ENCODE results near the gene CEP128. TPM values are rescaled to one million over a fixed set of nuclear protein-coding genes. Genes with fewer than 3 reads are reported as not detected.

CEP128 gene
- polyA plus RNA-seq, 3 donors from 2014 or later = 1.6 to 5.0 (median 2.0) TPM

DNA sequence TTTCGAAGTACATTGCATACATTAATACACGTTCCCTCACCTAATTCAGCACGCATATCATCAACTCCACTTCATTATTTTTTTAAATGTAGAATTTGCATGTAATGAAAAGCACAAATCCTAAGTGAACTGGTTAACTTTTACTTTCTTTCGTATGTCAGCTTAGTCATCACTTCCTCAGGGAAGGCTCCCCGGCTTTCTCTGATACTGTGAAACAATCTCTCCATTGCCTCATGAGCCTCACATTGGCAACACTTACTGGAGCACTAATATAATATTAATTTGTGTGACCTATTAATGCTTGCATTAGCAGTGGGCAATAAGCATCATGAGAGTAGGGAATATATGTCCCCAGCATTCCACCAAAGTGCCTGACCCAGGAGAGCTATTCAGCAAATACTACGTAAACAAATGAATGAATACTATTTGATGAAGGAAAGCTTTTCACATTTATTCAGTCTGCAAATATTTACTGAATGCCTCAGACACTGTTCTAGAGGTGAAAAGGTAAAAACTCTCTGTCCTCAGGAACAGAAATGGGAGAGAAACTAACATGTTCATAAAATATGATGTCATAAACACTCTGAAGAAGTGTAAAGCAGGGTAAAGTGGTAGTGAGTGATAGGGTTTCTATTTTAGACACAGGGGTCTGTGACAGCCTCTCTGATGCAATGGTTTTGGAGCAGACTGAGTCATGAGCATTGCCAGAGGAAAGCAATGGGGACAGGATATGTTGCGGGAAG lies 402.7 kb downstream of the CEP128 start:
- Mint-ChIP-seq H3K27me3 (ENCODE audit: low read depth in 3 of 3) (peaks cover 0 to 2% (median 0%) of the 10 kb centered on the region in 3 donors), H3K4me3 (no peak overlapping the region), H3K27ac (no peak overlapping the region), H3K4me1 (no peaks in the 10 kb centered on the region), H3K36me3 (peaks cover 3 to 13% (median 4%) of the 10 kb centered on the region in 3 donors), H3K9me3 (peaks cover 2 to 42% (median 23%) of the 10 kb centered on the region in 6 donors)
- no peak for DNase-seq

- H3K36me3 Mint-ChIP-seq = peaks cover 3 to 13% (median 4%) of the 10 kb centered on the region in 3 donors
- no peak overlapping the region for H3K27ac Mint-ChIP-seq
- no peaks in the 10 kb centered on the region for H3K4me1 Mint-ChIP-seq
- H3K9me3 Mint-ChIP-seq = peaks cover 2 to 42% (median 25%) of the 10 kb centered on the region in 6 donors
- H3K4me3 Mint-ChIP-seq = no peak overlapping the region
- DNase-seq = no peak
- H3K27me3 Mint-ChIP-seq (ENCODE audit: low read depth in 3 of 3) = peaks cover 0 to 2% (median 0%) of the 10 kb centered on the region in 3 donors
Measured at GRCh38 chr14:80537626-80538025, 403.9 kb downstream of the CEP128 start.

DNA sequence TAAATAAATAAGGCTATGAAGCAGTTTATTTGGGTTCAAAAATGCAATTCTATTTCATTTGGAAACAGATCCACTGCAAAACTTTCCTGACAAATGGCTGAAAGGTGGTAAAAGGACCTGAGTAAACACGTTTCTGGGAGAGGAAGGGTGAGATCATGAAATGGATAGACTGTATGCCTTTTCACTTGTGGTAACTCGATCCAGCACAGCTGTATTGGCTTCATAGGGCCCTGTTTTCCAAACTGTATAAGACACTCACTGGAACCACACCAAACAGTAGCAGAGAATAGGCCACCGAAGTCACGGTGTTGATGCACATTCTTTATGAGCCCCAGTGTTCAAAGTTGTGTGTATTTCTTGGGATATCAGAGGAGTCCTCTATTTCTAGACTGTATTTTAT lies 405.1 kb downstream of the CEP128 start:
- Mint-ChIP-seq H3K27me3 (ENCODE audit: low read depth in 3 of 3) (peaks cover 0 to 2% (median 0%) of the 10 kb centered on the region in 3 donors), H3K4me3 (no peak overlapping the region), H3K9me3 (peaks cover 2 to 37% (median 24%) of the 10 kb centered on the region in 6 donors), H3K27ac (no peak overlapping the region), H3K4me1 (no peaks in the 10 kb centered on the region), H3K36me3 (peaks cover under 1 to 13% (median 4%) of the 10 kb centered on the region in 3 donors)
- DNase-seq = no peak

DNA sequence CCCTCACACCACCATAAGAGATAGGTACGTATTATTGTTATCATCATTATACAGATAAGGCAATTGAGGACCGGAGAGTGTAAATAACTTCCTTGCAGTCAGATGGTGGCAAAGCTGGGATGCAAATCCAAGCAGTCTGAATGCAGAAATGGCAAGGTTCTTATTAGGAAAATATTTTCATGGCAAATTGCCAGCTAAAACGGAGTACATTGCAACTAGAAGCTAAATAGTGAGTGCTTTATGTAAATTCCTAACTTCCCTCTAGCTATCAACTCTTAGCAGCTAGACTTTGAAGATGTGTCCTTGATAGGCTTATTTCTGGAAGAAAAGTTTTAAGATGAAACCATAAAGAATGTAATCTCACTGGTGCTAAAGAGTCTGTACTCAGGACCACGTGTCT lies 406.4 kb downstream of the CEP128 start:
- no peak for DNase-seq
- Mint-ChIP-seq H3K4me3 (no peak overlapping the region), H3K27me3 (ENCODE audit: low read depth in 3 of 3) (peaks cover 0 to 2% (median 0%) of the 10 kb centered on the region in 3 donors), H3K27ac (no peak overlapping the region), H3K36me3 (peaks cover 5 to 18% (median 7%) of the 10 kb centered on the region in 3 donors), H3K4me1 (no peaks in the 10 kb centered on the region), H3K9me3 (peaks cover 2 to 27% (median 16%) of the 10 kb centered on the region in 6 donors)

- Mint-ChIP-seq H3K36me3 (peaks cover 11 to 57% (median 47%) of the 10 kb centered on the region in 3 donors), H3K27me3 (ENCODE audit: low read depth in 3 of 3) (no peaks in the 10 kb centered on the region), H3K27ac (no peak overlapping the region), H3K4me3 (no peak overlapping the region), H3K9me3 (peaks cover 0 to 12% (median 1%) of the 10 kb centered on the region in 6 donors), H3K4me1 (no peaks in the 10 kb centered on the region)
- no peak for DNase-seq
Measured at GRCh38 chr14:80523518-80524117, 417.9 kb downstream of the CEP128 start.

DNA sequence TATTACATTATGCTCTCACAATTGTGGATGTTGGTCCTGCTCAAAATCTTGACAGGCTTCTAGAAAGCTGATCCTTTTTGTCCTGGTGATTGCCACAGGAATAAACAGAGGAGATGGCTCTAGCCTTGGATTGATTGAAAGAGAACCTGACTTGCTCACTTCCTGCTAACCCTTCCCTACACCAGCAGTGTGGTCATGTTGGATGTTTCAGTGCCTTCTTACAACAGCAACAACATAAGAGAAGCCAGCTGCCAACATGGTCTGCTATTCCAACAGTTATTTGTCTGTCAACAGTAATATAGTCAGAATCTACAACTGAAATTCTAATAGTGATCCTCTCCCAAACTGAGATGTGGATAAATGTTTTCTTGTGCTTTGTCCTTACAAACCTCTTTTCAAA lies 418.6 kb downstream of the CEP128 start:
- Mint-ChIP-seq H3K27ac (no peak overlapping the region), H3K4me1 (no peaks in the 10 kb centered on the region), H3K4me3 (no peak overlapping the region), H3K27me3 (ENCODE audit: low read depth in 3 of 3) (no peaks in the 10 kb centered on the region), H3K36me3 (peaks cover 17 to 63% (median 47%) of the 10 kb centered on the region in 3 donors), H3K9me3 (peaks cover 0 to 18% (median 4%) of the 10 kb centered on the region in 6 donors)
- DNase-seq = no peak

- Mint-ChIP-seq H3K36me3 (peaks cover 21 to 67% (median 45%) of the 10 kb centered on the region in 3 donors), H3K4me1 (no peaks in the 10 kb centered on the region), H3K27ac (no peak overlapping the region), H3K9me3 (peaks cover 0 to 23% (median 4%) of the 10 kb centered on the region in 6 donors), H3K4me3 (no peak overlapping the region), H3K27me3 (ENCODE audit: low read depth in 3 of 3) (no peaks in the 10 kb centered on the region)
- no peak for DNase-seq
Measured at GRCh38 chr14:80522411-80522810, 419.1 kb downstream of the CEP128 start.

DNA sequence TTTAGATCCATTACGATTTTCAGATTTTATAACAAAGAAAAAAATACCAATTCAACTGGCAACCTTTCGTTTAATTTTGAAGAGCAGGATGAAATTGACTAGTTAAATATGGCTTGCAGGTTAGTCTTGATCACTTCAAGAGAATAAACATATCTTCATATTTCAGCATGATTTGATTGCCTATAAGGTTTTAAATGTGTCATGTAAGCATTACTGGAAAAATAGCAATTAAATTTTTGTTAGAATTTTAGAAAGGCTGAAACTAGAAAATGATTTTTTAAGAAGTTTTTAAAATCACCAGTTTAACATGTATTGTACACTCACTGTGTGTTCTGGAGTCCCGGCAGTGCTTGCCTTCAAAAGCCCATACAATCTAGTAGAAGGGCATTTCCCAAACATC lies 420.1 kb downstream of the CEP128 start:
- peaks cover 22 to 76% (median 50%) of the 10 kb centered on the region in 3 donors for H3K36me3 Mint-ChIP-seq
- H3K9me3 Mint-ChIP-seq = peaks cover 0 to 29% (median 4%) of the 10 kb centered on the region in 6 donors
- no peak overlapping the region for H3K27ac Mint-ChIP-seq
- H3K4me1 Mint-ChIP-seq = no peaks in the 10 kb centered on the region
- no peaks in the 10 kb centered on the region for H3K27me3 Mint-ChIP-seq (ENCODE audit: low read depth in 3 of 3)
- H3K4me3 Mint-ChIP-seq = no peak overlapping the region
- no peak for DNase-seq

DNA sequence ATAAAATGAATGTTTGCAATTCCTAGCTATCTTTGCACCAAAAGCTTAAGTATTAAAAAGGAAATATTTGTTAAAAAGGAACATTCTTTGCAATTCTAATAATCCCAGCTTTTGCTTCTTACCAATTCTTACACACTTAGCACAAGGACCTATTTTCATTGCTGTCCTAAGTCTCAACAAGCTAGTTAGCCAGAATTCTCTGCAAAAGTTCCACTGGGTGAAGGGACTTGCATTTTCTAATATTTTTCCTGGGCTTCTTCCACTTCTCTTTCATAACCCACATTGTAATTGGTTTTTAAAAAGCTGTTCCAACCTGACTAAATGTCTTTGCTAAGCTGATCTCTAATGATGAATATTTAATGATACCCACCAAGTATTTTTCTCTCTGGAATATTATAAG lies 422.5 kb downstream of the CEP128 start:
- Mint-ChIP-seq H3K27ac (no peak overlapping the region), H3K36me3 (peaks cover 18 to 58% (median 47%) of the 10 kb centered on the region in 3 donors), H3K4me1 (no peaks in the 10 kb centered on the region), H3K27me3 (ENCODE audit: low read depth in 3 of 3) (peaks cover 0 to 2% (median 0%) of the 10 kb centered on the region in 3 donors), H3K4me3 (no peak overlapping the region), H3K9me3 (peaks cover 7 to 41% (median 17%) of the 10 kb centered on the region in 6 donors)
- DNase-seq = no peak

GRCh38 chr14:80518173-80518572 lies 423.4 kb downstream of the CEP128 start:
- H3K4me3 Mint-ChIP-seq = no peak overlapping the region
- no peaks in the 10 kb centered on the region for H3K4me1 Mint-ChIP-seq
- H3K27ac Mint-ChIP-seq = no peak overlapping the region
- H3K36me3 Mint-ChIP-seq = peaks cover 26 to 57% (median 43%) of the 10 kb centered on the region in 3 donors
- H3K9me3 Mint-ChIP-seq = peaks cover 12 to 50% (median 25%) of the 10 kb centered on the region in 6 donors
- H3K27me3 Mint-ChIP-seq (ENCODE audit: low read depth in 3 of 3) = peaks cover 0 to 2% (median 0%) of the 10 kb centered on the region in 3 donors
- DNase-seq = no peak

DNA sequence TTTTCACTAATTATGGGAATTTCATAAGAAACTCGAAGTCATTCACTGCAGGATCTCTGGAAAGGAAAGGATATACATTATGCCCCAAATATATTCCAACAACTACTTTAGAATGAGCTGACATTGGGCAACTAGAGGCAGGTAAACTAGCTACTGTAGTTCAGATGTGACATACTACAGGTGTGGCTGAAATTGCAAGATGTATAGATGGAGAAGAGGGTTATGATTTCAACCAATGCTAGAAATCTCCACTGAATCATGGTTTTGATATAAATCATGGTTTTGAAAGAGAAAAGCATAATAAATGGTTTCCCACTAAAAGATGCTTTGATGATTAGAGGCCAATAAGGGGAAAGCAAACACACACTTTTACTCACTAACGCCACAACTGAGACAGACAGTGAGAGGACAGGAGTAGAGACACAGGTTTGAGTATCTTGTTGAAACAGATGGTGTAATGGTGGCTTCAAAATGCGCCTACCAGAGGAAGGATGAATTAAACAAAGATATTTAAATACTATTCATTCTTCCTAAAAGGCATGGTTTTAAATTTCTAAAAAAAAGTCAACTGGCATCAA lies 434.2 kb downstream of the CEP128 start:
- DNase-seq = no peak
- no peaks in the 10 kb centered on the region for H3K4me1 Mint-ChIP-seq
- no peak overlapping the region for H3K4me3 Mint-ChIP-seq
- H3K27ac Mint-ChIP-seq = no peak overlapping the region
- peaks cover 3 to 13% (median 8%) of the 10 kb centered on the region in 3 donors for H3K36me3 Mint-ChIP-seq
- H3K9me3 Mint-ChIP-seq = peaks cover 11 to 32% (median 16%) of the 10 kb centered on the region in 6 donors
- H3K27me3 Mint-ChIP-seq (ENCODE audit: low read depth in 3 of 3) = no peaks in the 10 kb centered on the region

DNA sequence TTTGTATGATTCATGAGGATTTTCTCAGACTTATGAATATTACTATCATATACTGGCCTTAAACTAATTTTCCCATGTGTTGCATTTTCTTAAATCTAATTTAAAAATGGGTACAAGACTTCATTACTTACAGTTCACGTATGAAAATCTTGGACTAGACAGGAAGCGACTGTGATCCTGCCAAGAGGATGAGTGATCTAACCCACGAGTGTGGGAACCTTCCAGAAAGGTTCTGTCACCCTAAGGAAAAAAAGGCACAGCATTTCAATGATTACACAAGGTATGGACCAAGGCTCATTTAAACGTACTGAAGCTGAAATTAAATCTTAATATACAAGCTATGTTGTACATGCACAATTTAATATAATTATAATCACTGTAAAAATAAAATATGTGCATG lies 436.8 kb downstream of the CEP128 start:
- Mint-ChIP-seq H3K36me3 (peaks cover 7 to 18% (median 17%) of the 10 kb centered on the region in 3 donors), H3K27ac (no peak overlapping the region), H3K4me1 (no peaks in the 10 kb centered on the region)

GRCh38 chr14:80498533-80498932 lies 443.0 kb downstream of the CEP128 start:
- Mint-ChIP-seq H3K27ac (no peak overlapping the region), H3K36me3 (peaks cover 4 to 16% (median 7%) of the 10 kb centered on the region in 3 donors), H3K4me3 (no peak overlapping the region), H3K4me1 (no peaks in the 10 kb centered on the region), H3K27me3 (ENCODE audit: low read depth in 3 of 3) (peaks cover 0 to 2% (median 0%) of the 10 kb centered on the region in 3 donors), H3K9me3 (peaks cover 0 to 9% (median 6%) of the 10 kb centered on the region in 6 donors)
- DNase-seq = no peak

More for the DNA sequence above, 436.8 kb downstream of the CEP128 start:
- DNase-seq = no peak
- peaks cover 8 to 26% (median 10%) of the 10 kb centered on the region in 6 donors for H3K9me3 Mint-ChIP-seq
- H3K4me3 Mint-ChIP-seq = no peak overlapping the region
- H3K27me3 Mint-ChIP-seq (ENCODE audit: low read depth in 3 of 3) = peaks cover 0 to 2% (median 0%) of the 10 kb centered on the region in 3 donors

DNA sequence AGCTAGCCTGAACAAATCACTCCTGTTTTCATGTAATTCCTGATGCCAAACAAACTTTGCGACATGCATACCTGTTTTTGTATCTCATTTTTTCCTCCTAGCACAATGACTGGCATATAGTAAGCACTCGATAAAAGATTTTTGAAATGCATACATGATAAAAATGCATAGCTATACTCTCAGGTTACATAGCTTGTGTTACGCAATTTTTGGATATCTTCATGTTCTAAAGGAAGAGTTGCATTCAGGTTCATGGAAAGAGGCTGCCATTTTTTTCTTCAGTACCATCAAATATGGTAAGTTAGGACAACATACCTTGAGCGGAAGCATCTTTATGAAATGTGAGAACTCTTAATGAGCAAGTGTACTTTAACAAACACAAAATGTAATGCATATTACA lies 445.4 kb downstream of the CEP128 start:
- DNase-seq = no peak
- Mint-ChIP-seq H3K4me1 (peaks cover 0 to 1% of the 10 kb centered on the region in 2 donors), H3K36me3 (peaks cover 0 to 8% (median 3%) of the 10 kb centered on the region in 3 donors), H3K4me3 (no peak overlapping the region), H3K27me3 (ENCODE audit: low read depth in 3 of 3) (peaks cover 0 to 1% (median 0%) of the 10 kb centered on the region in 3 donors), H3K9me3 (peaks cover 0 to 7% (median 4%) of the 10 kb centered on the region in 6 donors), H3K27ac (no peak overlapping the region)

All from immature natural killer cell (primary cell).